Fibroblast of villous mesenchyme (primary cell): ENCODE data around the gene KATNIP. TPM values are rescaled to one million over a fixed set of nuclear protein-coding genes. Genes with fewer than 3 reads are reported as not detected.

Experiments
- DNase-seq: peaks from one replicate; pipeline ENCODE4 v3.0.0-alpha.2; 2010; ENCODE audit warnings: low read depth
- H3K4me3 ChIP-seq: 2 replicates; pipeline ENCODE4 v1.5.1; 2011; ENCODE audit warnings: low read depth, mild to moderate bottlenecking, low read length
- CTCF ChIP-seq: IDR thresholded peaks from 2 replicates; pipeline ENCODE4 v1.5.1; 2012; ENCODE audit warnings: low read depth, mild to moderate bottlenecking, low read length; ENCODE audit not compliant: insufficient read depth
- total RNA-seq: library from RNA; depleted of rRNA; stranded (reverse); fragments of >200 nt; gene quantifications from 2 replicates; pipeline ENCODE4 v1.2.3, GENCODE V29; 2012

KATNIP gene
- 25.1 and 25.5 TPM in 2 replicates for total RNA-seq

- H3K4me3 ChIP-seq: peak within 1 kb of the TSS; percentile 100
- no peak for TF ChIP-seq CTCF
- peak; percentile 99 for DNase-seq
Observed at GRCh38 chr16:27549746-27550581, at the start of gene KATNIP, which contains the start of gene GTF3C1. TSS of gene KATNIP (plus strand) at chr16:27550144. CDS start at chr16:27550171, 27 bp downstream. TSS of gene GTF3C1 (minus strand) at chr16:27549913. CDS start at chr16:27549890, 23 bp downstream.

DNA sequence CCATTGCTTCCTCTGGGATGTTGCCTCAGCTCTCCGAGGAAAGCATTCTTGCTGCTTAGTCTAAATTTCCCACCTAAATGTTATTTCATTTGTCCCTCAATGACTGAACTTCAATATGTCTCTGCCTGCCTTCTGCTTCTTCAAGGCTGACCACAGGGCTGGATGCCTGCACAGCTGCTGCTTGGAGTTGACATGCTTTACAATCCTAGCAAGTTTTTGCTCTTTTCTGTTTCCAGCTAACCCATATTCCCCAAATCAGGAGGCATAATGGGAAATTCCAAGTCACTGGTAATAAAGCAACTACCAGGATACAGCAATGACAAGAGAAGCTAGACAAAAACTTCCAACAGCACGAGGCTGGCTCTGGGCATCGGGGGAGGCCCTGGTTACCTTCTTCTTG lies 49.1 kb upstream of the KATNIP start:
- no peak for DNase-seq
- TF ChIP-seq CTCF: no peak

GRCh38 chr16:27503662-27504061 lies 46.3 kb upstream of the KATNIP start:
- TF ChIP-seq CTCF: no peak
- H3K4me3 ChIP-seq: no peak overlapping the region
- DNase-seq: no peak

More for the DNA sequence above, 49.1 kb upstream of the KATNIP start:
- H3K4me3 ChIP-seq: no peak overlapping the region

GRCh38 chr16:27505297-27506236 lies 44.4 kb upstream of the KATNIP start:
- no peak for DNase-seq
- H3K4me3 ChIP-seq: no peak overlapping the region
- no peak for TF ChIP-seq CTCF

DNA sequence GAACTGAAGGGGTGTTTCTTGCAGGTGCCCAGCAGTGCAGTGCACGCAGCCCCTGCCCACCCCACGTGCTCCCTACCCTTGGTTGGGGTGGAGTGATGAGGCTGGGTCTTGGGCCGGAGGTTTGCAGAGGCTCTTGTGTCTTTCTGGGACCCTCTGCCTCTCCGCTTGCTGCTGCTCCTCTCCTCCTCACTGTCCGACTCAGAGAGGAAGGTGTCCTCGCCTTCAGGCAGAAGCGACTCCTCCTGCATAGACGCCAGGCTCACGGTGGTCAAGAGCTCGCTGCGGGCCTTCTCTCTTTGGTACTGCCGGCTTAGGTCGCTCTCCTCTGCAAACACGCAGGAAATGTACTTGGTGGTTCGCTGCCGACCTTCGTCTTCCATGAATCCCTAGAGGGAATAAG lies 43.2 kb upstream of the KATNIP start:
- H3K4me3 ChIP-seq: no peak overlapping the region
- TF ChIP-seq CTCF: no peak
- no peak for DNase-seq

GRCh38 chr16:27508476-27508875 lies 41.5 kb upstream of the KATNIP start:
- H3K4me3 ChIP-seq: no peak overlapping the region
- no peak for TF ChIP-seq CTCF
- DNase-seq: no peak
